ENCODE results near the gene KLHL29.

GRCh38 chr2:23661276-23662050 is 276.5 kb downstream of the KLHL29 start:
- TF ChIP-seq CTCF (IDR thresholded peaks at IDR 0.05; ENCODE audit: extremely low read depth in 1 of 2, insufficient read depth in 1 of 2, low read depth in 1 of 2, low read length in 2 of 2), result no peak
- TF ChIP-seq EZH2 (IDR thresholded peaks at IDR 0.05; ENCODE audit: borderline replicate concordance, low read depth, low read length, severe bottlenecking), result no peak
- TF ChIP-seq POLR2AphosphoS5 (IDR thresholded peaks at IDR 0.05; ENCODE audit: insufficient read depth, low read depth, low read length), result no peak
- no peak for TF ChIP-seq POLR2A (IDR thresholded peaks at IDR 0.05; ENCODE audit: low read depth, low read length)
- no peak for TF ChIP-seq MAX (IDR thresholded peaks at IDR 0.05; ENCODE audit: insufficient read depth, insufficient read length)
- TF ChIP-seq MYC (IDR thresholded peaks at IDR 0.05; ENCODE audit: low read depth, low read length), result no peak
- TF ChIP-seq JUN (IDR thresholded peaks at IDR 0.05; ENCODE audit: borderline replicate concordance, insufficient read depth, insufficient read length, low read depth), result no peak
- TF ChIP-seq FOS (IDR thresholded peaks at IDR 0.05; ENCODE audit: borderline replicate concordance, insufficient read depth, low read length), result no peak

All from endothelial cell of umbilical vein (primary cell).